Activated gamma-delta T cell treated with anti-CD3 and anti-CD28 coated beads, Interleukin-2, amount 50 U/mL, for 16 hours (primary cell): ENCODE data around the gene MCM8.

ENCODE experiments used
- DNase-seq: peaks from one replicate; pipeline ENCODE4 v3.0.0-alpha.2; 2020; ENCODE audit warnings: low read depth

Gene MCM8

DNA sequence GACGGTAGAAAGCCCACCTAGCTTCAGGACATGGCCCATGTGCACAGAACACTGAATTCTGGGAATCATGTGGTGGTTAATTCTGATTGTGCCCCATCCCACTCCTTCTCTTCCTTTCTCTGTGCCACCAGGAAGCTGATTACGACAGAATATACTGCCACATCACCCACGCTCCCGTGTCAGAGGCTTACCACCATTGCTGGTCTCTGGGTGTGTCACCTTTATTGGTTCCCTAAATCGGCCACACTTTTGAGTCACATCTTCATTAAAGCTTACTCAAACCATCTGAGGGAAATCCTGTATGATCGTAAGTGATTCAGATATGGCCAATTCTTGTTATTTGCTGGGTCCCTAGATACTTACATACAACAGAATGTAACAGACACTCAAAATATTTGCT lies 3.2 kb upstream of the MCM8 start:
- DNase-seq = no peak

DNA sequence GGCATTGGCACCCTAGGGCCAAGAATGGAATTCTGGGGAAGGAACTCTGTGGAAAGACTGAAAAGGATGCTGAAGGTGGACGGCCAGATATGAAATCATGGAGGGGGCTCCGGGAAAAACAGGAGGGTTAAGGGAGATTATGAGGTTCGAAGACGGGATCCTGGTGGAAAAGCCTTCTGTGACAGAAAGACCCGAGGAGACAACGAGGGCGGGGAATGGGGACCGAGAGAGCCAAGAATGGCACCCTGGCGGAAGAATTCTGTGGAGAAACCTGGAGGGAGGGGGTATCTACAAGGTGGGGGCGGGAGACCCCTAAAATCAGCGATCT lies 545 bp upstream of the MCM8 start:
- no peak for DNase-seq

DNA sequence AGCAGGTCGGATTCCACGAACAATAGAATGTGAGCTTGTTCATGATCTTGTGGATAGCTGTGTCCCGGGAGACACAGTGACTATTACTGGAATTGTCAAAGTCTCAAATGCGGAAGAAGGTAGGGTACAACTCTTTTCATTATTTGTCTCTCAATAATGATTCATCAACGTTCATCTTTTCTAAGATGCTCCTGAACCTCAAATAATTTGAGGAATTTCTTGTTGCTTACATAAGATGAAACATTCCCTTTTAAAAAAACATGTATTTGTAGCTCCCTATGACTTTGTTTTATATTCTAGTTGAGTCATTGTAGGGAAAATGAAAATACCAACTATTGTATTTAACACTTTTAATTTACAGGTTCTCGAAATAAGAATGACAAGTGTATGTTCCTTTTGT lies 17.0 kb downstream of the MCM8 start:
- DNase-seq = no peak

DNA sequence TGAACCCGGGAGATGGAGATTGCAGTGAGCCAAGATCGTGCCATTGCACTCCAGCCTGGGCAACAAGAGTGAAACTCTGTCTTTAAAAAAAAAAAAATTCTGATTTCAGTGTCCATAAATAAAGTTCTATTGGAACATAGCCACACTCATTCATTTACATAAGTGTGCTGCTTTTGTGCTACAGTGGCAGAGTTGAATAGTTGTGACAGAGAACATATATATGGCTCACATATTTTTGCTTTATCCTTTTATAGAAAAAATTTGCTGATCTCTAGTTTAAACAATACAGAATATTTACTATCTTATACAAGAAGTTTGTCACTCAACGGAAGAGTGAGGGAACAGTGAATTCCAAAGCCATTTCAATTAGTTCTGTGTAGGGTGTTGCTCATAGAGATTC lies 18.0 kb downstream of the MCM8 start:
- DNase-seq = no peak

DNA sequence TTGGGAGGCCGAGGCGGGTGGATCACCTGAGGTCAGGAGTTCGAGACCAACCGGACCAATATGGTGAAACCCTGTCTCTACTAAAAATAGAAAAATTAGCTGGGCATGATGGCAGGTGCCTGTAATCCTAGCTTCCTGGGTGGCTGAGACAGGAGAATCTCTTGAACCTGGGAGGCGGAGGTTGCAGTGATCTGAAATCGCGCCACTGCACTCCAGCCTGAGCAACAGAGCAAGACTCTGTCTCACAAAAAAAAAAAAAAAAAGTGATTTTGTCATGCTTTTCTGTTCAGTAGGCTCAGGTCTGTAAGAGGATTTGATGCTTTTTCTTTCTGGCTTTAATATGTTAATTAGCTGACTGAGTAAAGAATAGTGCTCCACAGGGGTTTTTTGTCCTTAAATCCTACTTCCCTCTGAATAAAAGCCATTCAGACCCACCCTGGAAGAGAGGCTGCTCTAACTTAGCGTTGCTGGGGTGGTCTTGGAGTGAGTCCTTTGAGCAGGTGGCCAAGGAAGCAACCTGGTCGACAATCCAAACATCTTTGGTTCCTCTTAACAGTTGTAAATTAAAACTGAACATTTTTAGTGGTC lies 19.0 kb downstream of the MCM8 start:
- no peak for DNase-seq

- no peak for DNase-seq
Measured at GRCh38 chr20:5969940-5970339, 19.5 kb downstream of the MCM8 start.

GRCh38 chr20:5970381-5970780 lies 19.9 kb downstream of the MCM8 start:
- DNase-seq = no peak

- no peak for DNase-seq
Measured at GRCh38 chr20:5971203-5971602, 20.8 kb downstream of the MCM8 start.

GRCh38 chr20:5973172-5973571 lies 22.7 kb downstream of the MCM8 start:
- DNase-seq = no peak

DNA sequence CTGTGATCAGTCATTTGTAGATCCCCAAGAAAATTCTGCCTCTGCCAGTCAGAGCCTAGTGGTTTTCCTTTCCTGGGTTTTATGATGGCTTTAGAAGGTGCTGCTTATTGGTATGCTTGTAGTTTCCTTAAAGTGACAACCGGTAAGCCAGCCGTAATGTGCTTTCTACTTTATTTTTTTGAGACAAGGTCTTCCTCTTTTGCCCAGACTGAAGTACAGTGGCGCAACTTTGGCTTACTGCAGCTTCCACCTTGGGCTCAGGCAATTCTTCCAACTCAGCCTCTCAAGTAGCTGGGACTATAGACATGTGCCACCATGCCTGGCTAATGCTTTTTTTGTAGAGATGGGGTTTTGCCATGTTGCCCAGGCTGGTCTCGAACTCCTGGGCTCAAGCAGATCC lies 23.5 kb downstream of the MCM8 start:
- no peak for DNase-seq

- no peak for DNase-seq
Measured at GRCh38 chr20:5974531-5974930, 24.1 kb downstream of the MCM8 start.

GRCh38 chr20:5975778-5976177 lies 25.3 kb downstream of the MCM8 start:
- no peak for DNase-seq

DNA sequence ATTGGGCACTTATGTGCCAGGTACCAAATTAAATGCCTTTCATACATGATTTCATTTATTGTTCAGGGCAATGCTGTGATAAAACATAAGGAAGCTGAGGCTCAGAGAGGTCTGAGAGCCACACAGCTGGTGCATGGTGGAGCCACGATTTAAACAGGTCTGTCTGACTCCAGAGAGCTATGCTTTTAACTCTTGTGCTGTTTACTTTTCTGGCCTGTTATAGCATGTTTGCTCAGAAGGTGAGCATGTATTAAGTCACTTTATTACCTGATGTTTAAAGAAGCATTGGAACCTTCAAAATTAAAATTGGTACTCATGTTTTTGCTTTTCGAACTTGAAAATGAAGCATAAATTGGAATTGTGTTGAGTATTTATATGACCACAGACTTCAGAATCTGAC lies 26.8 kb downstream of the MCM8 start:
- DNase-seq = no peak

GRCh38 chr20:5977975-5978374 lies 27.5 kb downstream of the MCM8 start:
- no peak for DNase-seq

DNA sequence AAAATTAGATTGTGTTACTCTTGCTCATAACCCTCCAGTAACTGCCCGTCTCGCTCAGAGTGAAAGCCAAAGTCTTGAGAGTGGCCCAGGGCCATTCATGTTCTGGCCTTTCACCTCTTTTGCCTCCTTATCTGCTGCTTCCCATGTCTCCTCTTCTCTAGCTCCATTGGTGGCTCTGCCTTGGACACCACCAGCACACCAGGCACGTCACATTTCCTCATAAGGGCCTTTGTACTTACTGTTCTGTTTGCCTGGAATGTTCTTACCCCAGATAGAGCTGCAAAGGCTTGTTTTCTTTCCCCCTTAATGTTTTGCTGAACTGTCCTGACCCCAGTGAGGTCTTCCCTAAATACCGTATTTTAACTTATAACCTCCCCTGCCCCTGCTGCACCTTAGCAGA lies 29.3 kb downstream of the MCM8 start:
- no peak for DNase-seq

DNA sequence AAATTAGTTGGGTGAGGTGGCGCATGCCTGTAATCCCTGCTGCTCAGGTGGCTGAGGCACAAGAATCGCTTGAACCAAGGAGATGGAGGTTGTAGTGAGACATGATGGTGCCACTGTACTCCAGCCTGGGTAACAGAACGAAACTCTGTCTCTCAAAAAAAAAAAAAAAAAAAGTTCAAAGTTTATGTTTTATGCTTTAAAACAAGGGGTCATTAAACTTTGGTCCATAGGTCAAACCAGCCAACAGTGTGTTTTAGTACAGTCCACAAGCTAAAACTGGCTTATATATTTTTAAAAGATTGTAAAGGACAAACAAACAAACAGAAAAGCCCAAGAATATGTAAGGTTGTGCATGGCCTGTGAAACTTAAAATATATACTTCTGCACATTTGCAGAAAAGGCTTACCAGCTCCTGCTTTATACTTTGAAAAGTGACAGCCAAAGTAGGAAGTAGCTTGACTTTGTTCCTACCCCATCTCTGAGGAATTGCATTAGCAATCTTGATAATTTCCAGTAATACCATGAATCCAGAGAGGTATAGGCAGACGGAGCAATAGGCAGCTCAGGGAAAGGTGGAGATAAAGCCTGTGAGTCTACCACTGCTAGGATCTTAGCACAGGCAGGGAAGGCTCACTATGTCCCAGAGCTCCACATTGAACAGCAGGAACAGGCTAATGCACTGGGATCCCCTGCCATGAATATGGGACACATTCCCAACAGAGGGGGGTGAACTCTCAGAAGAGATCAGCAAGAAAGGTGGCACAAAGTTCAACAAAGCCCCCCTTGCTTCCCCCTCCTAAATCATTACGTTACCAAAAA lies 30.5 kb downstream of the MCM8 start:
- no peak for DNase-seq

DNA sequence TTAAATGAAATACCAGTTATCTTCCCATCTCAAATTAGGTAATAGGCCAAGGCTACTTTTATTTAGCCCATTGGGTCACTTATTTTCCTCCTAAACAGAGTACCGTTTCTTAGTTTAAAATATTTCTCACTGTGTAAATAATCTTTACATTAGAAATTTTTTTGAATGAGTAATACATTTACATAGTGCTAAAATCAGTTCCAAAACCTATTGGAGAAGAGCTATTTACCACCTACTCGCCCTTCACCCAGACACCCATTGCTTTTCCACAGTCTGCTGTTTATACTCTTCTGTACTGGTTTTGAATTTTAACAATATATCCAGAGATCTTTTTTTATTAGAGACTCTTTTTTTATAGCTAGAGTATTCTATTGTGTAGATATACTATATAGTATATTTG lies 36.9 kb downstream of the MCM8 start:
- DNase-seq = no peak

GRCh38 chr20:5989539-5989938 lies 39.1 kb downstream of the MCM8 start:
- DNase-seq = no peak

- no peak for DNase-seq
Measured at GRCh38 chr20:5990946-5991345, 40.5 kb downstream of the MCM8 start.

GRCh38 chr20:5991623-5992441 lies 41.4 kb downstream of the MCM8 start:
- no peak for DNase-seq

DNA sequence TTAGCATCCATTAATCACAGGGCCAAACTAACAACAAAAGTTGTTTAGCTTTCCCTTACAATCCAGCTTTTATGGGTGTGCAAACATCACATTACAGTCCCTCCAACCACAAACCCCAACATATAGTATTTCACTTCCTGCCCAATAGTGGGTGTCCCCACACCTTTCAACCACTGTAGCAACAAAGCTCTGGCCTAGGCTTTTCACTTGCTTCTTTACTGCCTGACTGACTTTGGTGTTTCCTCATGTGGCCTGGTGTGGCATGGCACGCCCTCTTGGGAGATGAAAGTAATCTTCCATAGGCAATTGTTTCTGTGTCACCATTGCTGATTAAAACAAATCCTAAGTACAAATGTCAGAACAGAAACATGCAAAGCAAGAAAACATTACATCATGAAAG lies 46.3 kb downstream of the MCM8 start:
- DNase-seq = peak; percentile 26

DNA sequence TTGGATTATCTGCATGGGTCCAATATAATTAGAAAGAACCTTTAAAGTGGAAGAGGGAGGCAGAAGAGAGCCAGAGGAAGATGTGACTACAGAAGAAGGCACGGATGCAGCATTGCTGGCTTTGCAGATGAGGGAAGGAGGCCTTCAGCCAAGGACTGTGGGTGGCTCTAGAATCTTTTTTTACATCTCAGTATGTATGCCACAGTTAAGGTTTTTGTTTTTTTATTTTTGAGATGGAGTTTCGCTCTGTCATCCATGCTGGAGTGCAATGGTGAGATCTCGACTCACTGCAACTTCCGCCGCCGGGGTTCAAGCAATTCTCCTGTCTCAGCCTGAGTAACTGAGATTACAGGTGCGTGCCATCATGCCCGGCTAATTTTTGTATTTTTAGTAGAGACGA lies 49.3 kb downstream of the MCM8 start:
- DNase-seq = no peak

DNA sequence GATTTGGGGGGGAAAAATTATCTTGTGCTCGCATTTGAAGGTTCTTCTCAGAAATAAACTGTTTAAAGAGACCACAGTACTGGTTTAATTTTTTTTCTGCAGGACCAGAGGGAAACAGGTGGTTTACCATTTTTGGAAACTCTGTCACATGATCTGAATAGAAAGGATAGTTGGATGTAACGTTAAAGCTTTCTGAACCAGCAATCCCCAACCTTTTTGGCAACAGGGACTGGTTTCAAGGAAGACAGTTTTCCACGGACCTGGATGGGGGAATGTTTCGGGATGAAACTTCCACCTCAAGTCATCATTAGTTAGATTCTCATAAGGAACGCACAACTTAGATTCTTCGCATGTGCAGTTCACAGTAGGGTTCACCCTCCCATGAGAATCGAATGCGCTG lies 50.4 kb downstream of the MCM8 start:
- DNase-seq = no peak
